Activated naive CD4-positive, alpha-beta T cell treated with anti-CD3 and anti-CD28 coated beads, Interleukin-2, amount 10 ng/mL, durations not matched to agents 7 days and 5 days (primary cell): ENCODE data around the gene PPL.

Experiments
- CTCF ChIA-PET: fragments of 350-600 bp; sonication (Branson Sonifier 250); formaldehyde crosslinking; loops from one replicate; lab custom pipeline; 2021; ENCODE audit warnings: antibody characterized with exemption; lab: Charles Lee
- DNase-seq: peaks from one replicate; pipeline ENCODE4 v3.0.0-alpha.2; 2020
- H3K27ac Mint-ChIP-seq: one replicate; pipeline ENCODE4 v1.8.0; 2021; ENCODE audit warnings: mild to moderate bottlenecking, moderate library complexity, mixed read lengths
- H3K27me3 Mint-ChIP-seq: one replicate; pipeline ENCODE4 v1.8.0; 2021; ENCODE audit warnings: mild to moderate bottlenecking, mixed read lengths
- H3K36me3 Mint-ChIP-seq: one replicate; pipeline ENCODE4 v1.8.0; 2021; ENCODE audit warnings: mixed read lengths
- H3K4me1 Mint-ChIP-seq: one replicate; pipeline ENCODE4 v1.8.0; 2021; ENCODE audit warnings: mixed read lengths
- H3K4me3 Mint-ChIP-seq: one replicate; pipeline ENCODE4 v1.8.0; 2021; ENCODE audit warnings: mild to moderate bottlenecking, moderate library complexity, mixed read lengths
- H3K9me3 Mint-ChIP-seq: one replicate; pipeline ENCODE4 v1.8.0; 2021; ENCODE audit warnings: mixed read lengths

PPL gene

DNA sequence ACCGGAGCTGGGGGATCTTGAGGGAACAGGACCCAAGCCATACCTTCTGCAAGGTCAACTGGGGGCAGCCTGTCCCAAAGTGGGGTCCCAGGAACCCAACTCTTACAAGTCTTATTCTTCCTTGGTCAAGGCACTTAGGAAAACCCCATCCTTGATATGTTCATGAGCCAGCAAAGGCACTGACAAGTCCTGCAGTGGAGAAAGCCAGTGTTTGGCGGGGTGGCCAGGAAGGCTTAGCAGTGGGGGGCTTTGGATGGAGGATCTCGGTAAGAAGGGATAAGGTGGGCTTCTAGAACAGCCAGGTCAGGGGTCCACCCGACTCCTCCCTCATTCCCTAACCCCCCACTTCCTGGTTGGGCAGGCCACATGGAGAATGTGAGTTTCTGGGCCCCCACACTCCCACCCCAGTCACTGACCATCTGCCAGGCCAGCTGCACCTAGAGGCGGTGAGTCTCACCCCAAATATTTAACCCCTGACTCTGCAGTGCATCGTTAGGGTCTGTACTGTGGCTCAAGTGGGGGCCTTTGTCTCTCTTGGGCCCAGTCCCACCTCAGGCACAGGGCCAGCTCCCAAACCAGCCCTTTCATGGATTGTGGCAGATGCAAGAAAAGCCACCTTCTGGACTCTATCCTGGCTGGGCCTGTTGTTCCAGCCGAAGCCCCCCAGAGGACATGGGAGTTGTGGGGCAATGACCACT, 22.3 kb downstream of the PPL start:
- CTCF ChIA-PET, result no interaction called here
- Mint-ChIP-seq H3K4me3 (no peak overlapping the region), H3K4me1 (no peaks in the 10 kb centered on the region), H3K36me3 (no peaks in the 10 kb centered on the region), H3K27me3 (peaks cover 14% of the 10 kb centered on the region), H3K9me3 (no peaks in the 10 kb centered on the region), H3K27ac (no peak overlapping the region)
- DNase-seq, result no peak

DNA sequence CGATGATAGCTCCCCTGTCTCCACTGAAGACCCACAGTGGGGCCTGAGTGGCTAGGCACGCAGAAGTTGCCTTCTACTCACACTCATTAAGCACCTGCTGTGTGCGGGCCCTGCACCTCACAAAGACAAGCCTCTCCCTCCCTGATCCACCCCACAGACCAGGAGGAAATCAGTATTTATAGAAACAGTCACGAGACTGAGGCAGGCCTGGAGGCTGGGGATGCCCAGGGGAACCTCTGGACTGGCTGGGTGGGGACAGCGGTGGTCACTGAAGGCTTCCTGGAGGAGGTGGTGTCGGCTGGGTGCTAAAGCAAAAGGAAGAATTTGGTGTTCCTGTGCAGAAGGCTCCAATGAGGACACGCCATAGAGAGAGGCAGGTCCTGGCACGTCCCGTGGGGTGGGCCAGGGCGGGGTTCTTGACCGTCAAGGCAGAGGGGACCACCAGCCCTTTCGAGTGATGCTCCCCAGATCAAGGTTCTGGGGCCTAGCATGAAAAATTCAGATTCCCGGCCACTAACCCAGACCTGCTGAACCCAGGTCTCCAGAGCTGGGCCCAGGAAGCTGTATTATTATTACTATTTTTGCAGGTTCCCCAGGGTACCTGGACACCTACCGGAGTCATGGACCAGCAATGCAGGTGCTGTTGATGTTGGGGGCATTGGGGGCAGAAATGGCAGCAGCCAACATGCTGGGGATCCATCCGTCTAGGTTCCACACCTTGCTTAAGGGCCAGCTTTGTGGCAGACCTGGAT, 23.0 kb downstream of the PPL start:
- Mint-ChIP-seq H3K27me3 (peaks cover 12% of the 10 kb centered on the region), H3K27ac (no peak overlapping the region), H3K9me3 (no peaks in the 10 kb centered on the region), H3K4me1 (no peaks in the 10 kb centered on the region), H3K36me3 (no peaks in the 10 kb centered on the region), H3K4me3 (no peak overlapping the region)
- CTCF ChIA-PET, result no interaction called here
- DNase-seq, result no peak

- H3K36me3 Mint-ChIP-seq, result no peaks in the 10 kb centered on the region
- CTCF ChIA-PET, result no interaction called here
- no peaks in the 10 kb centered on the region for H3K4me1 Mint-ChIP-seq
- peaks cover 11% of the 10 kb centered on the region for H3K27me3 Mint-ChIP-seq
- H3K4me3 Mint-ChIP-seq, result no peak overlapping the region
- H3K9me3 Mint-ChIP-seq, result no peaks in the 10 kb centered on the region
- no peak for DNase-seq
- no peak overlapping the region for H3K27ac Mint-ChIP-seq
Observed at GRCh38 chr16:4913130-4913773, 23.7 kb downstream of the PPL start.

GRCh38 chr16:4911970-4912386, 25.0 kb downstream of the PPL start:
- no peaks in the 10 kb centered on the region for H3K9me3 Mint-ChIP-seq
- no peak overlapping the region for H3K4me3 Mint-ChIP-seq
- H3K36me3 Mint-ChIP-seq, result no peaks in the 10 kb centered on the region
- no peaks in the 10 kb centered on the region for H3K4me1 Mint-ChIP-seq
- peaks cover 4% of the 10 kb centered on the region for H3K27me3 Mint-ChIP-seq
- no peak overlapping the region for H3K27ac Mint-ChIP-seq
- CTCF ChIA-PET, result interaction anchor here (1.5 kb wide), 1 partner anchor 195 kb away, joined by 3 read pairs; no protein-coding TSS in a partner anchor
- DNase-seq, result no peak

- peaks cover 11% of the 10 kb centered on the region for H3K27me3 Mint-ChIP-seq
- no peak overlapping the region for H3K27ac Mint-ChIP-seq
- H3K4me3 Mint-ChIP-seq, result no peak overlapping the region
- H3K36me3 Mint-ChIP-seq, result no peaks in the 10 kb centered on the region
- H3K9me3 Mint-ChIP-seq, result no peaks in the 10 kb centered on the region
- no peaks in the 10 kb centered on the region for H3K4me1 Mint-ChIP-seq
- no peak for DNase-seq
- CTCF ChIA-PET, result no interaction called here
Observed at GRCh38 chr16:4910828-4911227, 26.1 kb downstream of the PPL start.

DNA sequence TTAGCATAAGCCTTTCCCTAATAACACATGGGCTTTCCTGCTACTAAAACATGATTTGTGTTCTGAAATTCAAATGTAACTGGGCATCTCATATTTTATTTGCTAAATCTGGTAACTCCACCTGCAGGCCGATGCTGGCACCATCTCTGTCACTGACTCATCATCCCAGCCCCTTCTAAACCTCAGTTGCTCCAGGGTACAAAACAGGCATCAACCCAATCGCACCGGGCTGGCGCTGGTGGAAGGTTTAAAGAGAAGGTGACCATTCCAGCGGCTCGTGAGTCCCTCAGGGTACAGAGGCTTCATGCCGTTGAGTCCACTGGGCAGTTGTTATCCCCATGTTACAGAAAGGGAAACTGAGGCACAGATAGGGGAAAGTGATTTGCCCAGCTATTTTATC, 27.1 kb downstream of the PPL start:
- no peaks in the 10 kb centered on the region for H3K9me3 Mint-ChIP-seq
- peaks cover 15% of the 10 kb centered on the region for H3K27me3 Mint-ChIP-seq
- no peaks in the 10 kb centered on the region for H3K36me3 Mint-ChIP-seq
- no peak for DNase-seq
- no peaks in the 10 kb centered on the region for H3K4me1 Mint-ChIP-seq
- no peak overlapping the region for H3K4me3 Mint-ChIP-seq
- no peak overlapping the region for H3K27ac Mint-ChIP-seq
- CTCF ChIA-PET, result no interaction called here

- Mint-ChIP-seq H3K36me3 (no peaks in the 10 kb centered on the region), H3K9me3 (no peaks in the 10 kb centered on the region), H3K27ac (no peak overlapping the region), H3K27me3 (peaks cover 23% of the 10 kb centered on the region), H3K4me3 (no peak overlapping the region), H3K4me1 (no peaks in the 10 kb centered on the region)
- no peak for DNase-seq
- CTCF ChIA-PET, result no interaction called here
Observed at GRCh38 chr16:4908854-4909401, 28.0 kb downstream of the PPL start.

DNA sequence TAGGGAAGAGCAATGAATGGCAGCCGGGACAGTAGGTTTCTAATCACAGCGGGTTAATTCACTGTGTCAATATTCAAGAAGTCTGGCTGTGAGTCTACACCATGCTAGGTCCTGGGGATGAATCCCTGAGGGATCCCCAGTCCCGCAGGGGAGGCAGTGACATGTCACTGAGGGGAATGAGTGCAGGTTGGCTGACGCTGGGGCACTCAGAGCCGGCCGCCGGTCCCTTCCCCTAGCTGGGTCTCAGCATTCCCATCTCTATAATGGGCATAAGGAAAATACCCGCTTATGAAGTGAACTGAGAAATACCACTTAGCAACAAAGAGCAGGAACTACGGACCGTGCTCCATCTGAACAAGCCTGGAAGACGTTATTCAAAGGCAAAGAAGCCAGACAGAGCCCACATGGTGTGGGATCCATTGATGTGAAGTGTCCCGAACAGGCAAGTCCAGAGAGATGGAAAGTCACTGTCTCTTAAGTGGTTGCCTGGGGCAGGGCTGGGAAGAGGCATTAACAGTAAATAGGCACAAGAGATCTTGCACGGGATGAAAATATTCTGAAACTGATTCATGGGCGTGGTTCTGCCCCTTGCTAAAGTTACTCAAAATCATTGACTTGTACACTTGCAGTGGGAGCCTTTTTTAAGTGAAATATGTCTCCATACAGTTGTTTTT, 31.9 kb downstream of the PPL start:
- CTCF ChIA-PET, result no interaction called here
- H3K4me3 Mint-ChIP-seq, result no peak overlapping the region
- H3K4me1 Mint-ChIP-seq, result no peaks in the 10 kb centered on the region
- H3K9me3 Mint-ChIP-seq, result no peaks in the 10 kb centered on the region
- no peaks in the 10 kb centered on the region for H3K36me3 Mint-ChIP-seq
- DNase-seq, result no peak
- peaks cover 36% of the 10 kb centered on the region for H3K27me3 Mint-ChIP-seq
- no peak overlapping the region for H3K27ac Mint-ChIP-seq

DNA sequence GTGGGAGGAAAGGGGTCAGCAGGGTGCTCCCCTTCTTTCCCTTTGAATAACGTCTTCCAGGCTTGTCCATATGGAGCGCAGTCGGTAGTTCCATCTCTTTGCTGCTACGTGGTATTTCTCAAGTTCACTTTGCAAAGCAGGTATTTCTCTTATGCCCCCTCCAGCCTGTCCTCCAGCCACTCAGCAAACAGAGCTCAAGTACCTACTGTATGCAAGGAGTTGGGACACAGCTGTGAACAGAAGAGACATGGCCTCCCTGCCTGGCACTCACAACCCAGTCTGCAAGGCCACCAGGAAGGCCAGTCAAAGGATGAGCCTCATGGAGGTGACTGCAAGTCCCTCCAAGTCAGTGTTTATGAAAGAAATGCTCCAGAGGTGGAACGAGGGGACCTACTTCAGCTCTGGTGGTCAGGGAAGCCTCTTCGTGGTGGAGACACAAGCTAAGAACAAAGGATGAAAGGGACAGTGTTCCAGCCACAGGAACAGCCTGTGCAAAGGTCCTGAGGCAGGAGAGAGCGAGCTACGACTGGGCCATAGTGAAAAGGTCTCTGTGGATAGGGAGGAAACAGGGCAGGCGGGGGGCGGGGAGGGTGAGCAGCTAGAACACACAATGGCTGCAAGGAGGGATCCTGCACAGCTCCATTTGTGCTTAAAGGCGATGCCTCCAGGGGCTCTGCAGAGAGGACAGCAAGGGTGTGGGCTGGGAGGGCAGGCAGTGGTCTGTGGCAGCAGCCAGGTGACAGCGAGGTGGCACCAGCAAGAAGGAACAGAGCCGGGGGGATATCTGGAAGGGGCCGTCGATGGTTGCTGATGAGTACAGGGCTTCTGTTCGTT, 32.6 kb downstream of the PPL start:
- no peak overlapping the region for H3K4me3 Mint-ChIP-seq
- no peaks in the 10 kb centered on the region for H3K9me3 Mint-ChIP-seq
- peaks cover 36% of the 10 kb centered on the region for H3K27me3 Mint-ChIP-seq
- no peaks in the 10 kb centered on the region for H3K36me3 Mint-ChIP-seq
- no peak overlapping the region for H3K27ac Mint-ChIP-seq
- no peak for DNase-seq
- no peaks in the 10 kb centered on the region for H3K4me1 Mint-ChIP-seq
- CTCF ChIA-PET, result no interaction called here

DNA sequence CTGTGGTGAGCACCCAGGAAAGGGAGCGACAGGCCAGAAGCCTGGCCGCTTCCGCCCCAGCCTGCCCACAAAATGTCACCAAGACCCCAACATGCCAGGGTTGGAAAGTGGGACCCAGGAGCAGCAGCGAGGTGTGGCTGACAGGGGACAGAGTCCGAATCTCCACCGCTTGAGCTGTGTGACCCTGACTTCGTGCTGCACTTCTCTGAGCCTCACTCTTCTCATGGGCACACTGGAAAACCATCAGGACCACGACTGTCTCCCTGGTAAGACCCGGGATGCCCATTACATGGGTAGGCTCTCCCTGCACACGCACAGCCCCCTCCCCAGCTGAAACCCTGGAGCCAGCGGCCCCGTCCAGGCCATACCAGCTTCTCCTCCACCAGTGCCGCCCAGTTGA, 34.9 kb downstream of the PPL start:
- H3K36me3 Mint-ChIP-seq, result no peaks in the 10 kb centered on the region
- CTCF ChIA-PET, result no interaction called here
- no peaks in the 10 kb centered on the region for H3K4me1 Mint-ChIP-seq

GRCh38 chr16:4900750-4901149, 36.2 kb downstream of the PPL start:
- Mint-ChIP-seq H3K4me3 (no peak overlapping the region), H3K27ac (no peak overlapping the region), H3K9me3 (no peaks in the 10 kb centered on the region), H3K36me3 (no peaks in the 10 kb centered on the region), H3K27me3 (peaks cover 25% of the 10 kb centered on the region), H3K4me1 (no peaks in the 10 kb centered on the region)
- DNase-seq, result no peak
- CTCF ChIA-PET, result no interaction called here

More for the DNA sequence above, 34.9 kb downstream of the PPL start:
- no peak overlapping the region for H3K4me3 Mint-ChIP-seq
- H3K9me3 Mint-ChIP-seq, result no peaks in the 10 kb centered on the region
- no peak for DNase-seq
- H3K27ac Mint-ChIP-seq, result no peak overlapping the region
- peaks cover 33% of the 10 kb centered on the region for H3K27me3 Mint-ChIP-seq

DNA sequence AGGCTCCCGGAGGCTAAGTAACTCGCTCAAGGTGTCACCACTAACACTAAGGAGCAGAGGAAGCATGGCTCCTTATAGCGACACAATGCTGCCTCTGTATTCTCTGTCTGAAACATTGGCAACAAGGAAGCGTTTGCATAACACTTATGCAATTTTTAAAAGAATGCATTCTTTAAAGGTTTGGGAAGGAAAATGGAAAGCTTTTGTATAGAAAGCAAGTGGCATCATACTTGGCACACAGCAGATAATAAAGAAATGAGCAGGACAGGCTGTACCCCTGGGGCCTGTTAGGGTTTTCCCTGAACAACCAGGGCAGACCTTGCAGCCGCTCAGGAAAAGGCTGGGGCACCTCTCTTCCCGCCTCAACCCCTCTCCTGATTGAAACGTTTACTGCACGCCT, 36.9 kb downstream of the PPL start:
- peaks cover 21% of the 10 kb centered on the region for H3K27me3 Mint-ChIP-seq
- H3K27ac Mint-ChIP-seq, result no peak overlapping the region
- DNase-seq, result no peak
- H3K9me3 Mint-ChIP-seq, result no peaks in the 10 kb centered on the region
- no peaks in the 10 kb centered on the region for H3K4me1 Mint-ChIP-seq
- no peak overlapping the region for H3K4me3 Mint-ChIP-seq
- no peaks in the 10 kb centered on the region for H3K36me3 Mint-ChIP-seq
- CTCF ChIA-PET, result no interaction called here

DNA sequence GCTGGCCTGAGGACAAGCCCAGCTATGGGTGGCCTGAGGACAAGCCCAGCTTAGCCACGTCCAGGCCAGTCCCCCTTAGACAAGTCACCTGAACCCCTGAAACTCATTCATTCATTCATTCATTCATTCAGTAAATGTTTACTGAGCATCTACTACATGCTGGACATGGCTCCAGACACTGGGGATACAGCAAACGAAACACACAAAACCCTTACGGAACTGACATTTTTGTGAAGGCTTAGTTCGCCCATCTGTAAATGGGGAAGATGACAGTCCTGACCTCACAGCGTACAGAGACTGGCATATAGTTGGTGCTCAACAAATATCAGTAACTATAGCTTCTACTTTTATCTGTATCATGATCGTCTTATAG, 37.5 kb downstream of the PPL start:
- CTCF ChIA-PET, result no interaction called here
- H3K27me3 Mint-ChIP-seq, result peaks cover 18% of the 10 kb centered on the region
- DNase-seq, result no peak
- H3K36me3 Mint-ChIP-seq, result no peaks in the 10 kb centered on the region
- no peak overlapping the region for H3K27ac Mint-ChIP-seq
- H3K4me1 Mint-ChIP-seq, result no peaks in the 10 kb centered on the region
- H3K4me3 Mint-ChIP-seq, result no peak overlapping the region
- H3K9me3 Mint-ChIP-seq, result no peaks in the 10 kb centered on the region
